T-helper 22 cell (primary cell): ENCODE results near the gene RPS16.

Experiments used
- DNase-seq: peaks from one replicate; pipeline ENCODE4 v3.0.0-alpha.2; 2020; ENCODE audit warnings: low read depth

RPS16 gene

GRCh38 chr19:39422020-39422419, 13.7 kb downstream of the RPS16 start:
- DNase-seq, result no peak

DNA sequence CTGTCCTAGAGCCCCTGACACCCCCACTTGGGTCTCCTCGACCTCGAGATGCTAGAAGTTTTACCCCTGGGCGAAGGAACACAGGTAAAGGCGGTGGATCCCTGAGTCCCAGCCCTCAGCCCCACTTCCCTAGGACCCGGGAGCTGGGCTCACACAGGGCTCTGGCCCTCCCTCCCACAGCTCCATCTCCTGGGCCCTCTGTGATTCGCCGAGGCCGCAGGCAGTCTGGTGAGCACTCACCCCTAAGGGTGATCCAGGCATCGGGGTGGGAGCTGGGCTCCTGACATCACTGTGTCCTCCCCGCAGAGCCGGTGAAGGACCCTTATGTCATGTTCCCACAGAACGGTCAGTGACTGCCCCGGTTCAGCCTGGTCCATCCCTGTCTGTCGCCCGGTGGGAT, 15.0 kb downstream of the RPS16 start:
- no peak for DNase-seq

- DNase-seq, result no peak
Measured at GRCh38 chr19:39419003-39419402, 16.7 kb downstream of the RPS16 start.

GRCh38 chr19:39417463-39418181, 18.1 kb downstream of the RPS16 start:
- no peak for DNase-seq

GRCh38 chr19:39416152-39417120, 19.3 kb downstream of the RPS16 start:
- no peak for DNase-seq

- no peak for DNase-seq
Measured at GRCh38 chr19:39415111-39416046, 20.4 kb downstream of the RPS16 start.

GRCh38 chr19:39413911-39414608, 21.7 kb downstream of the RPS16 start:
- no peak for DNase-seq

GRCh38 chr19:39413272-39413910, 22.4 kb downstream of the RPS16 start:
- DNase-seq, result no peak

DNA sequence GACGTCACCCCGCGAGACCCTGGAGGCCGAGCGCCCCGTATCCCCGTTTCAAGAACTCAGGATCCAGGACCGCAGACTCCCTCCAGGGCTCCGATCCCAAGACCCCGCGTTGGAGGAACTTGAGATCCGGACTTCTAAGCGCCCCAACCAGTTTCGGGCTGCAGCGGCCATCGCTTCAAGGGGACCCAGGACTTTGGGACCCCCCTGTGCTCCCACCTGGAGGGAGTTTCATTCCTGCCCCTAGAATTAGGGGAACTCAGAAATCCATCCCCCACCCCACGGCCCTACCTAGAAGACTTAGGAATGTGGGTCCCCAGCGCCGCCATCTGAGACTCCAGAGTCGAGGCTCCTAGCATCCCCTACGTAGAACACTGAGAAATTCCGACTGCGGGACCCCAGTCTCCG, 22.9 kb downstream of the RPS16 start:
- DNase-seq, result no peak

DNA sequence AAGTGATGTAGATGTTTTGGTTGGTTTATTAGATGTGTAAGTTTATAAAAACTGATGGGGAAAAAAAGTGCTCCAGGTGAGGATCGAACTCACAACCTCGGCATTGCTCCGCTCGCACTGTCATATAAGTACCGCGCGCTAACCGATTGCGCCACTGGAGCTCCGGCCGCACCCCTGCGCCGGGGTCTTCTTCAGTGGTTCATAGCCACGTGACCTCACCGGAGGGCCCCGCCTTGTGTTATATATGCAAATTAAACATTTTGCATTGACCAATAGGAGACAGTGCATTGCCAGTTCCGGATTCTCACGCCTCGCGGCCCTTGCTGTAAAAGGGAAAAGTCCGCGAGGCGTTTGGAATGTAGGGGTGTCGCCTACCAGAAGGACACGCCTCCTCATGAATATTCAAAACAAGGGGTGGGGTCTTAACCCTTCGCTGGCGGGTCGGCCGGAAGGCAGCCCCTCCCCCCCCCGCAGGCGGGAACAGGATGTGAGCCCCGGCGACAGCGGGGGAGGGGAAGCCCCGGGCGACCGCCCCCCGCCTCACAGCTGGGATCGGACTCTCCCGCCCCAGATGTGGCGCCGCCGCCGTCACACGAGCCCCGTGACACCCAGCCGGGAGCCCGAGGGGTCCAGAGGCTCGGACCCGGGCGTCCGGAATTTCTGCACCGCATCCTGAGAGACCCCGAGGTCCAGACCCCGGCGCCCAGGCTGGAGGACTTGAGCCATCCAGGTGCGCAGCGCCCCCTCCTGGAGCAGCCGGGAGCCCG, 23.5 kb downstream of the RPS16 start, which contains the start of gene PLEKHG2:
TSS of gene PLEKHG2 (plus strand) at position 570 of the 767 bp plus-strand sequence. CDS start 1,418 bp downstream, outside the sequence.
- DNase-seq, result peak; percentile 94

DNA sequence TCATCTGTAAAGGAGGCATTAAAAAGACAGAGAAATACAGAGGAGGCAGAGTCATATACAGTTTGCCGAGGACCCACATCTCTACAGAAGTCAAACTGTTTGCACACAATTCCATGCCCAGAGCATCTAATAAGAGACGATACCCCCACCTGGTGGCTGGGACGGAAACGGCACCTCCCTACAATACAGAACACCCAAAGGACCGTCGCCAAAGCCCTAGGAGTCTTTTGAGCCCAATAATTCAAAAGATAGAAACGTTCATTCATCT, 24.0 kb downstream of the RPS16 start:
- peak; percentile 81 for DNase-seq

DNA sequence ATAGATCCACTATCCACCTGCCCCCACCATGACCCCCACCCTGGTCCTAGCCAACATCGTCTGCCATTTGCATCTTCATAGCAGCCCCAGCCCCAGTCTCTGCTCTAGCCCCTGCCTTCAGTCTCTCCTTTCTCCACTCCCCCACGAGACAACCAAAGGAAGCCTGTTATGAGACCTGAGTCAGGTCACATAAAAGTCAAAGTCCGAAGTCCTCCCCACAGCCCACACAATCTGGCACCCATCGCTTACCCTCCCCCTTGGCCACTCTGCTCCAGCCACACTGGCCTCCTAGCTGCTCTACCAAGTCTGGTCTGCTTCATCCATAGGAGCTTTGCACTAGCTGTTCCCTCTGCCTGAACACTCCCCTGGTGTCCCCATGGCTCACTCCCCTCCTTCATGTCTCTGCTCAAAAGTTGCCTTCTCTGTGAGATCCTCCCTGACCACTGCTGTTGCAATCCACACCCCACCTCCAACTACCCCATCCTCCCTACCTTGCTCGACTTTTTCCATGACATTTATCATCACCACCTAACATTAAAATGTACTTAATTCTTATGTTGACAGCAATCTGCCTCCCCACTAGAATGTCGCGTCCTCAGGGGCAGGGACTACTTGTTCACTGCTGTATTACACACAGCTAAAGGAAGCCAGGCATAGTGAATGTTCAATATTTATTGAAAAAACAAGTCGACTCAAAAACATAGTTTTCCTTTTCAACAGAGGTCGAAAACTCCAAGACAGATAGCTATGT, 24.5 kb downstream of the RPS16 start:
- DNase-seq, result no peak

GRCh38 chr19:39410831-39411080, 25.0 kb downstream of the RPS16 start:
- DNase-seq, result no peak

GRCh38 chr19:39410017-39410830, 25.5 kb downstream of the RPS16 start:
- DNase-seq, result peak; percentile 70

- DNase-seq, result peak; percentile 89
Measured at GRCh38 chr19:39409208-39410016, 26.3 kb downstream of the RPS16 start.

DNA sequence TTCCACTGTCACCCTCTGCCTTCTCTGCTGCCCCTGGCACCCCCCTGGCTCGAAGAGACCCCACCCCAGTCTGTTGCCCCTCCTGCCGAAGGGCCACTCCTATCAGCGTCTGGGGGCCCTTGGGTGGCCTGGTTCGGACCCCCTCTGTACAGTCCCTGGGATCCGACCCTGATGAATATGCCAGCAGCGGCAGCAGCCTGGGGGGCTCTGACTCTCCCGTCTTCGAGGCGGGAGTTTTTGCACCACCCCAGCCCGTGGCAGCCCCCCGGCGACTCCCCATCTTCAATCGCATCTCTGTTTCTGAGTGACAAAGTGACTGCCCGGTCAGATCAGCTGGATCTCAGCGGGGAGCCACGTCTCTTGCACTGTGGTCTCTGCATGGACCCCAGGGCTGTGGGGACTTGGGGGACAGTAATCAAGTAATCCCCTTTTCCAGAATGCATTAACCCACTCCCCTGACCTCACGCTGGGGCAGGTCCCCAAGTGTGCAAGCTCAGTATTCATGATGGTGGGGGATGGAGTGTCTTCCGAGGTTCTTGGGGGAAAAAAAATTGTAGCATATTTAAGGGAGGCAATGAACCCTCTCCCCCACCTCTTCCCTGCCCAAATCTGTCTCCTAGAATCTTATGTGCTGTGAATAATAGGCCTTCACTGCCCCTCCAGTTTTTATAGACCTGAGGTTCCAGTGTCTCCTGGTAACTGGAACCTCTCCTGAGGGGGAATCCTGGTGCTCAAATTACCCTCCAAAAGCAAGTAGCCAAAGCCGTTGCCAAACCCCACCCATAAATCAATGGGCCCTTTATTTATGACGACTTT, 27.1 kb downstream of the RPS16 start:
- no peak for DNase-seq
